Thyroid gland (tissue), 4 donors: ENCODE data around the gene MAGEB2.

Source experiments
- CTCF ChIP-seq, 6 experiments: fragments of 200-600 bp in 3 of 6; fragments of 450-650 bp in 3 of 6; sonication (generic) in 3 of 6; IDR thresholded peaks; one replicate each; pipeline ENCODE4 v1.5.1; 2016 to 2019; ENCODE audit warnings: antibody characterized with exemption in 6 of 6, mild to moderate bottlenecking in 2 of 6, inconsistent platforms in 1 of 6, moderate library complexity in 1 of 6
- POLR2A ChIP-seq, 2 donors: fragments of 450-650 bp; IDR thresholded peaks; one replicate each; pipeline ENCODE4 v1.6.1; 2017; ENCODE audit warnings: antibody characterized with exemption in 2 of 2, mild to moderate bottlenecking in 2 of 2, moderate library complexity in 1 of 2

- TF ChIP-seq CTCF (IDR thresholded peaks at IDR 0.05) (no peak), POLR2A (IDR thresholded peaks at IDR 0.05) (no peak)
Measured at GRCh38 chrX:30170900-30171299, 44.5 kb upstream of the MAGEB2 start.
